HFF-Myc (cell line): ENCODE measurements around the gene NEDD4L.

Experiments used
- DNase-seq: peaks from one replicate; pipeline ENCODE4 v3.0.0-alpha.2; 2011; ENCODE audit warnings: low read depth; ENCODE audit errors: extremely low read depth
- H3K4me3 ChIP-seq: replicated peaks from 2 replicates; pipeline ENCODE4 v1.5.1; 2011; ENCODE audit warnings: low read depth, mild to moderate bottlenecking, control low read depth, low read length
- CTCF ChIP-seq: IDR thresholded peaks from 2 replicates; pipeline ENCODE4 v1.5.1; 2012; ENCODE audit warnings: mild to moderate bottlenecking, low read depth, low read length, control low read depth; ENCODE audit errors: missing control alignments

The NEDD4L gene

GRCh38 chr18:58411323-58411722 lies 367.3 kb downstream of the NEDD4L start:
- no peak overlapping the region for H3K4me3 ChIP-seq
- TF ChIP-seq CTCF = no peak
- DNase-seq = no peak

GRCh38 chr18:58412844-58413666 lies 369.0 kb downstream of the NEDD4L start:
- no peak overlapping the region for H3K4me3 ChIP-seq
- no peak for DNase-seq
- TF ChIP-seq CTCF = no peak

GRCh38 chr18:58413667-58414628 lies 369.9 kb downstream of the NEDD4L start:
- no peak overlapping the region for H3K4me3 ChIP-seq
- TF ChIP-seq CTCF = no peak

GRCh38 chr18:58416014-58416703 lies 372.1 kb downstream of the NEDD4L start:
- no peak overlapping the region for H3K4me3 ChIP-seq
- TF ChIP-seq CTCF = no peak
- no peak for DNase-seq

More at GRCh38 chr18:58413667-58414628, 369.9 kb downstream of the NEDD4L start:
- no peak for DNase-seq

- TF ChIP-seq CTCF = no peak
- no peak overlapping the region for H3K4me3 ChIP-seq
- DNase-seq = peak; percentile 77
Measured at GRCh38 chr18:58416704-58417683, 373.0 kb downstream of the NEDD4L start.
